Type B pancreatic cell (in vitro differentiated cells): ENCODE measurements around the gene MATN3. TPM values are rescaled to one million over a fixed set of nuclear protein-coding genes. Genes with fewer than 3 reads are reported as not detected.

ENCODE experiments used
- DNase-seq: peaks from one replicate; pipeline ENCODE4 v3.0.0; 2021; ENCODE audit warnings: mixed read lengths; ENCODE audit not compliant: unreplicated experiment; ENCODE audit errors: extremely low spot score
- H3K27ac Mint-ChIP-seq: 2 replicates; pipeline ENCODE4 v1.8.0; 2021; ENCODE audit warnings: mild to moderate bottlenecking, mixed read lengths
- H3K27me3 Mint-ChIP-seq: 2 replicates; pipeline ENCODE4 v1.8.0; 2021; ENCODE audit warnings: mixed read lengths
- H3K36me3 Mint-ChIP-seq: 2 replicates; pipeline ENCODE4 v1.8.0; 2021; ENCODE audit warnings: mixed read lengths
- H3K4me1 Mint-ChIP-seq: one replicate; pipeline ENCODE4 v1.8.0; 2021; ENCODE audit warnings: mixed read lengths; ENCODE audit not compliant: unreplicated experiment
- H3K4me3 Mint-ChIP-seq: 2 replicates; pipeline ENCODE4 v1.8.0; 2021; ENCODE audit warnings: mild to moderate bottlenecking, mixed read lengths
- H3K9me3 Mint-ChIP-seq: 2 replicates; pipeline ENCODE4 v1.8.0; 2021; ENCODE audit warnings: mixed read lengths
- total RNA-seq: library from RNA; stranded (reverse); gene quantifications from 2 replicates; pipeline ENCODE4 v1.2.1, GENCODE V29; 2021; ENCODE audit warnings: low replicate concordance
- TF ChIP-seq, protein P1 (sequence below): fragments of 200-600 bp; sonication (generic); conservative IDR thresholded peaks from 2 replicates; pipeline ENCODE4 v1.5.0; 2021; ENCODE audit warnings: antibody characterized with exemption, mild to moderate bottlenecking

MATN3 gene
- total RNA-seq, 1 donor from 2014 or later = 3.0 TPM

DNA sequence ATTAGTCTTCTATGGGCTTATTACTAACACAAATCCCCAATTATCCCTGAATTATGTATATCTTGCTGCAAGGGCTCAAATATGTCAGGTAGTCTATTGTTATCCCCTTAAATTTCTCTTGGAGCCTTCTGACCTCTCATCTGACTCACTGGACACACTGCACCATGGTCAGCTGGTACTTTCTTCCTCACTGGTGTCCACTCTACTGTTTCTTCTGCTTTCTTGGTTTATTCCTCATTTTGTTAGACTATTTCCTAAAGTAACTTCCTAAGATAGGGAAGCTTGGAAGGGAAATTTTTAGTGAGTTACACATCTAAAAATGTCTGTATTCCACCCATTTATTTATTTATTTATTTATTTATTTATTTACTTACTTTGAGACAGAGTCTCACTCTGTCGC is 49.1 kb downstream of the MATN3 start:
- TF ChIP-seq, protein P1, sequence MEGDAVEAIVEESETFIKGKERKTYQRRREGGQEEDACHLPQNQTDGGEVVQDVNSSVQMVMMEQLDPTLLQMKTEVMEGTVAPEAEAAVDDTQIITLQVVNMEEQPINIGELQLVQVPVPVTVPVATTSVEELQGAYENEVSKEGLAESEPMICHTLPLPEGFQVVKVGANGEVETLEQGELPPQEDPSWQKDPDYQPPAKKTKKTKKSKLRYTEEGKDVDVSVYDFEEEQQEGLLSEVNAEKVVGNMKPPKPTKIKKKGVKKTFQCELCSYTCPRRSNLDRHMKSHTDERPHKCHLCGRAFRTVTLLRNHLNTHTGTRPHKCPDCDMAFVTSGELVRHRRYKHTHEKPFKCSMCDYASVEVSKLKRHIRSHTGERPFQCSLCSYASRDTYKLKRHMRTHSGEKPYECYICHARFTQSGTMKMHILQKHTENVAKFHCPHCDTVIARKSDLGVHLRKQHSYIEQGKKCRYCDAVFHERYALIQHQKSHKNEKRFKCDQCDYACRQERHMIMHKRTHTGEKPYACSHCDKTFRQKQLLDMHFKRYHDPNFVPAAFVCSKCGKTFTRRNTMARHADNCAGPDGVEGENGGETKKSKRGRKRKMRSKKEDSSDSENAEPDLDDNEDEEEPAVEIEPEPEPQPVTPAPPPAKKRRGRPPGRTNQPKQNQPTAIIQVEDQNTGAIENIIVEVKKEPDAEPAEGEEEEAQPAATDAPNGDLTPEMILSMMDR = no peak
- peaks cover 14% of the 10 kb centered on the region for H3K36me3 Mint-ChIP-seq
- DNase-seq = no peak
- no peaks in the 10 kb centered on the region for H3K9me3 Mint-ChIP-seq
- no peaks in the 10 kb centered on the region for H3K4me1 Mint-ChIP-seq
- H3K4me3 Mint-ChIP-seq = no peak overlapping the region
- no peaks in the 10 kb centered on the region for H3K27me3 Mint-ChIP-seq
- H3K27ac Mint-ChIP-seq = no peak overlapping the region

DNA sequence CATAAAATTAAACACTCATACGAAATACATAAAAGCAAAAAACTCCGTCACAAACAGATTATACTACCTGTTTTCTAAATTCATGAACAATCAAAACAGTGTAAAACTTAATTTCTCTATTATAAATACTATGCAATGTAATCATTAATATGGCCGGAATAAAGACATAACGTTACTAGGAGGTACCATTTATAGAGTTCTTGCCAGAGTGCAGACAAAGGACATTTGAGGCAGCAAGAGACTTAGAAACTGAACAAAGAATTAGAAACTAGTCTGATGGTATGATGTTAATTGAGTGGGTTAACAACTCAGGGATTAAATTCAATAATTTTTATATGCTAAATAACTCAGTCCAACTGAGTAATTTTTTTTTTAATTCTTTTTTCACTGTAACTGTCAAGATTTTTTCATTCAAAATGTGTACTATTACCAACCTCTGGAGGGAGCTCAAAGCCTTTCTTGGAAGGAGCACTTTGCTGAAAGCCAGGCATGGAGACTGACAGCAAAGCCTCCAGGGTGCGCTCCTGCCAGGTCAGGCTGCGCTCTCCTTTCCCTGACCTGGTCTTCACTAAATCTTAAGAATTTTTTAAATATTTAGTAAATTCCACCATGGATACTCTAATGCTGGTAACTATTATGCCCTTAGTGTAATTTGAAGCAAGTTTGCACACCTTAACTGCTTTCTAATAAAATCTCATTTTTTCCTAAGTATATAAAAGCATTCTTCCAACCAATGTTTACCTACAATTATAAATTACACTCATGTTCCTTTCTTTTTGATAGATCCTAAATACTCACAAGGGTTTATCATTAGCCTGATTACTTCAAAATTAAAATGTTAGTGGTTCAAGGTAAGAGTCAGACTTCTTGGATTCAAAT is 56.7 kb downstream of the MATN3 start:
- TF ChIP-seq, protein P1 = peak; percentile 88
- Mint-ChIP-seq H3K9me3 (no peaks in the 10 kb centered on the region), H3K4me1 (no peaks in the 10 kb centered on the region), H3K4me3 (no peak overlapping the region), H3K27me3 (no peaks in the 10 kb centered on the region), H3K36me3 (peaks cover 3% of the 10 kb centered on the region), H3K27ac (no peak overlapping the region)
- DNase-seq = no peak

- DNase-seq = no peak
- peaks cover 16% of the 10 kb centered on the region for H3K36me3 Mint-ChIP-seq
- no peaks in the 10 kb centered on the region for H3K9me3 Mint-ChIP-seq
- H3K27me3 Mint-ChIP-seq = no peaks in the 10 kb centered on the region
- no peaks in the 10 kb centered on the region for H3K4me1 Mint-ChIP-seq
- TF ChIP-seq, protein P1 = no peak
- no peak overlapping the region for H3K27ac Mint-ChIP-seq
- H3K4me3 Mint-ChIP-seq = no peak overlapping the region
Measured at GRCh38 chr2:19949071-19949470, 63.4 kb downstream of the MATN3 start.

DNA sequence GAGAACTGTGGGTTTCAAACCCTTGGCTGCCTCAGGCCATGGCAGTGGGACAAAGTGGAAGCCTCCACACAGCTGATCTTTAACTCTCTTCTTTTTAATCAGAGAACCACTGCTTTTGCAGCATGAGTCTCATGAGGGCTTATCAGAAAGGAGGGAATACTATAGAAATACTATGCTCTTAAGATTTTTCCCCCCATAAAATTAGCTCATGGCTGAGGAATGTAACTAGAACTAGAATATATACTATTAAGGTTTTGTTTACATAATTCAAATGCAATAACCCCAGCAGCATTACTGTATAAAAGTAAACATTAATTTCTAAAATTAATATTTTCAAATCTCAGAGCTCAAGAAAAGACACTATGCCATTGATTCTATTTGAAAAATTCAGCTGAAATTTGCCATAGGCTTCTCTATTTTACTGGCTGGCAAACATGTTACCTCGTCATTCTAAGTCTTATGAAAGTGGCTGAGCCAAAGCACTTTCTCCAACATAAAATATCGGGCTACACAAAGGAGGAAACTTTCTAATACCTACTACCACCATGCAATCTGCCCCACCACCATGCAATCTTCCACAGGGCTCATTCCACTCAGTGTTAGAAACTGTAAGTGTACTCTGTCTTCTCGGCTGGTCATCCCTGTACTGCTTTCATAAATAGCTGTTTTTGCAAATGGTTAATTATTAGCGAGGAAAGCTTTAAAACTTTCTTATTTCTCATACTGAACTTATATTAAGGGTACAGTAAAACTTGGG is 65.1 kb downstream of the MATN3 start:
- Mint-ChIP-seq H3K27me3 (no peaks in the 10 kb centered on the region), H3K27ac (no peak overlapping the region), H3K4me1 (no peaks in the 10 kb centered on the region), H3K4me3 (no peak overlapping the region), H3K36me3 (peaks cover 16% of the 10 kb centered on the region), H3K9me3 (no peaks in the 10 kb centered on the region)
- TF ChIP-seq, protein P1 = no peak
- no peak for DNase-seq

DNA sequence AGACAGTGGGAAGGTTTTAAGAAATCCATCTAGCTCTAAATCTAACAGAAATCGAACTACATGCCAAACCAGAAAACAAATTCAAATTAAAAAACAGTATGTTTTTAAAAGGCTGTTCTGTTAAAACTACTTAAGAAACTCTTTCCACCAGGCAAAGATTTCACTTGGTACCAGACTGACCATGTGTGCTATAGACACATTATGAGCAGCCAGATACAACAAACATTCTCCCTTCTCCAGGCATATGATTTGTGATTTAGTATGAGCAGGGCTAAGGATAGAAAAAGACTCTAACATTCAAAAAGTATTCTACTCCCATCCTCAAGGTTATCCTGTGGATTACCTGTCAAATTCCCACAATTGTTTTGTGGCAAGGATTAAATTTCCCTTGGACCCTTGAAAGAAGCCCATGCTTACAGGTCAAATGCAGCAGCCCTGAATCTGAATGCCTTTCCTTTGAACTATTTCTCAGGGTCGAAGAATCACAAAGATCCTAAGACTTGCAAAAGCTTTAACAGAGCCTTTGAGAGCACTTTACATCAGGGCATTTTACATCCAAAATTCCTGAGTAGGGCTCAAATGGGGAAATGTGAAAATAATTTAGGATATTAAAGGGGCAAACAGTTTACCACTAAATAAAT is 68.1 kb downstream of the MATN3 start:
- no peaks in the 10 kb centered on the region for H3K27me3 Mint-ChIP-seq
- no peak overlapping the region for H3K4me3 Mint-ChIP-seq
- TF ChIP-seq, protein P1 = no peak
- no peak overlapping the region for H3K27ac Mint-ChIP-seq
- no peak for DNase-seq
- no peaks in the 10 kb centered on the region for H3K4me1 Mint-ChIP-seq
- H3K9me3 Mint-ChIP-seq = no peaks in the 10 kb centered on the region
- peaks cover 3% of the 10 kb centered on the region for H3K36me3 Mint-ChIP-seq
